Prostate gland (tissue), 2 donors: ENCODE measurements around the gene GTPBP3. TPM values are rescaled to one million over a fixed set of nuclear protein-coding genes. Genes with fewer than 3 reads are reported as not detected.

Experiments used
- DNase-seq: peaks from one replicate; pipeline ENCODE4 v3.0.0-alpha.2; 2019; ENCODE audit warnings: low spot score
- H3K27ac ChIP-seq, 2 donors: fragments of 200-600 bp; sonication (generic); 2 replicates each; pipeline ENCODE4 v1.5.1; 2017 to 2019
- H3K27me3 ChIP-seq: fragments of 200-600 bp; sonication (generic); replicated peaks from 2 replicates; pipeline ENCODE4 v1.5.1; 2019; ENCODE audit not compliant: insufficient read depth
- H3K36me3 ChIP-seq, 2 donors: fragments of 200-600 bp; sonication (generic); 1 replicate in 1 of 2; 2 replicates in 1 of 2; pipeline versions ENCODE4 v1.5.1 to v1.8.1; 2017 to 2019
- H3K4me1 ChIP-seq: fragments of 200-600 bp; sonication (generic); replicated peaks from 2 replicates; pipeline ENCODE4 v1.5.1; 2019
- H3K4me3 ChIP-seq, 2 donors: fragments of 200-600 bp; sonication (generic); 2 replicates each; pipeline ENCODE4 v1.5.1; 2017 to 2019
- H3K9me3 ChIP-seq: fragments of 200-600 bp; sonication (generic); 2 replicates; pipeline ENCODE4 v1.5.1; 2017
- CTCF ChIP-seq, 4 experiments: fragments of 200-600 bp in 2 of 4; fragments of 450-650 bp in 2 of 4; sonication (generic) in 2 of 4; IDR thresholded peaks; 1 replicate in 3 of 4; 2 replicates in 1 of 4; pipeline ENCODE4 v1.5.1; 2016 to 2019; ENCODE audit warnings: antibody characterized with exemption in 4 of 4, mild to moderate bottlenecking in 2 of 4, moderate library complexity in 2 of 4
- POLR2A ChIP-seq: fragments of 450-650 bp; IDR thresholded peaks from one replicate; pipeline ENCODE4 v1.6.1; 2016; ENCODE audit warnings: antibody characterized with exemption, mild to moderate bottlenecking
- POLR2AphosphoS5 ChIP-seq: sonication (generic); formaldehyde crosslinking; IDR thresholded peaks from one replicate; pipeline ENCODE4 v1.6.1; 2017; ENCODE audit warnings: antibody characterized with exemption
- WGBS: methylation state at CpG from one replicate; pipeline ENCODE4 v1.1.5; 2018; 5-methylcytosine and 5-hydroxymethylcytosine counted together
- intact Hi-C: fragments of 100-400 bp; cut with DNase I; formaldehyde crosslinking; loops from one replicate; pipeline ENCODE4 v1.14.2; 2022
- total RNA-seq, 2 donors: library from RNA; depleted of rRNA; stranded (reverse); fragments of >200 nt; gene quantifications; one replicate each; pipeline ENCODE4 v1.1.0, GENCODE V29; 2016

The GTPBP3 gene
- total RNA-seq, 2 donors from 2014 or later, result 42.4 to 67.0 TPM

GRCh38 chr19:17321655-17322489 lies 15.5 kb upstream of the GTPBP3 start:
- Histone ChIP-seq H3K36me3 (peaks cover 0 to 11% of the 10 kb centered on the region in 2 donors), H3K9me3 (no peaks in the 10 kb centered on the region), H3K4me3 (no peak overlapping the region), H3K27ac (no peak overlapping the region), H3K4me1 (no peaks in the 10 kb centered on the region), H3K27me3 (no peaks in the 10 kb centered on the region)
- no peak for TF ChIP-seq POLR2AphosphoS5
- no peak for DNase-seq
- WGBS, result 68% methylated on average over 14 of the region's 19 CpGs
- intact Hi-C loops, result no loop called here

GRCh38 chr19:17322854-17323253 lies 14.5 kb upstream of the GTPBP3 start:
- Histone ChIP-seq H3K36me3 (peaks cover 0 to 11% of the 10 kb centered on the region in 2 donors), H3K27ac (no peak overlapping the region), H3K9me3 (no peaks in the 10 kb centered on the region), H3K27me3 (no peaks in the 10 kb centered on the region), H3K4me3 (no peak overlapping the region), H3K4me1 (peaks cover 7% of the 10 kb centered on the region)
- 66% methylated on average over 10 of the region's 10 CpGs for WGBS
- no peak for DNase-seq
- TF ChIP-seq POLR2A (no peak), CTCF (IDR thresholded peaks at IDR 0.05) (no peak), POLR2AphosphoS5 (no peak)
- intact Hi-C loops, result no loop called here

GRCh38 chr19:17323300-17323963 lies 13.9 kb upstream of the GTPBP3 start:
- no peak for DNase-seq
- intact Hi-C loops, result no loop called here
- no peaks in the 10 kb centered on the region for H3K9me3 ChIP-seq
- TF ChIP-seq POLR2A (no peak), CTCF (IDR thresholded peaks at IDR 0.05) (no peak), POLR2AphosphoS5 (no peak)
- H3K27ac ChIP-seq, result no peak overlapping the region
- H3K4me1 ChIP-seq, result peaks cover 9% of the 10 kb centered on the region
- H3K27me3 ChIP-seq, result no peaks in the 10 kb centered on the region
- H3K36me3 ChIP-seq, result peaks cover 0 to 11% of the 10 kb centered on the region in 2 donors
- WGBS, result 51% methylated on average over 49 of the region's 56 CpGs
- H3K4me3 ChIP-seq, result no peak overlapping the region

GRCh38 chr19:17323964-17324332 lies 13.4 kb upstream of the GTPBP3 start:
- H3K4me3 ChIP-seq, result no peak overlapping the region
- H3K9me3 ChIP-seq, result no peaks in the 10 kb centered on the region
- TF ChIP-seq POLR2AphosphoS5 (no peak), CTCF (IDR thresholded peaks at IDR 0.05) (no peak), POLR2A (no peak)
- DNase-seq, result no peak
- 56% methylated on average over 6 of the region's 7 CpGs for WGBS
- intact Hi-C loops, result no loop called here
- no peak overlapping the region for H3K27ac ChIP-seq
- peaks cover 0 to 11% of the 10 kb centered on the region in 2 donors for H3K36me3 ChIP-seq
- peaks cover 9% of the 10 kb centered on the region for H3K4me1 ChIP-seq
- no peaks in the 10 kb centered on the region for H3K27me3 ChIP-seq

- DNase-seq, result no peak
- Histone ChIP-seq H3K9me3 (no peaks in the 10 kb centered on the region), H3K4me3 (no peak overlapping the region), H3K36me3 (peaks cover 0 to 7% of the 10 kb centered on the region in 2 donors), H3K4me1 (peaks cover 9% of the 10 kb centered on the region), H3K27ac (no peak overlapping the region), H3K27me3 (no peaks in the 10 kb centered on the region)
- intact Hi-C loops, result no loop called here
- TF ChIP-seq POLR2AphosphoS5, result no peak
- 91% methylated on average over 28 of the region's 28 CpGs for WGBS
Observed at GRCh38 chr19:17324357-17325114, 12.8 kb upstream of the GTPBP3 start.
